ENCODE results near the gene DNAJB1. TPM values are rescaled to one million over a fixed set of nuclear protein-coding genes. Genes with fewer than 3 reads are reported as not detected.
"Not testable (repeated sequence)": the region's sequence is repeated elsewhere in the genome, so short reads cannot be mapped to it uniquely, and the experiment has no call there.

The DNAJB1 gene
- total RNA-seq, 2 experiments from 2014 or later: 48.1 to 49.5 TPM

DNA sequence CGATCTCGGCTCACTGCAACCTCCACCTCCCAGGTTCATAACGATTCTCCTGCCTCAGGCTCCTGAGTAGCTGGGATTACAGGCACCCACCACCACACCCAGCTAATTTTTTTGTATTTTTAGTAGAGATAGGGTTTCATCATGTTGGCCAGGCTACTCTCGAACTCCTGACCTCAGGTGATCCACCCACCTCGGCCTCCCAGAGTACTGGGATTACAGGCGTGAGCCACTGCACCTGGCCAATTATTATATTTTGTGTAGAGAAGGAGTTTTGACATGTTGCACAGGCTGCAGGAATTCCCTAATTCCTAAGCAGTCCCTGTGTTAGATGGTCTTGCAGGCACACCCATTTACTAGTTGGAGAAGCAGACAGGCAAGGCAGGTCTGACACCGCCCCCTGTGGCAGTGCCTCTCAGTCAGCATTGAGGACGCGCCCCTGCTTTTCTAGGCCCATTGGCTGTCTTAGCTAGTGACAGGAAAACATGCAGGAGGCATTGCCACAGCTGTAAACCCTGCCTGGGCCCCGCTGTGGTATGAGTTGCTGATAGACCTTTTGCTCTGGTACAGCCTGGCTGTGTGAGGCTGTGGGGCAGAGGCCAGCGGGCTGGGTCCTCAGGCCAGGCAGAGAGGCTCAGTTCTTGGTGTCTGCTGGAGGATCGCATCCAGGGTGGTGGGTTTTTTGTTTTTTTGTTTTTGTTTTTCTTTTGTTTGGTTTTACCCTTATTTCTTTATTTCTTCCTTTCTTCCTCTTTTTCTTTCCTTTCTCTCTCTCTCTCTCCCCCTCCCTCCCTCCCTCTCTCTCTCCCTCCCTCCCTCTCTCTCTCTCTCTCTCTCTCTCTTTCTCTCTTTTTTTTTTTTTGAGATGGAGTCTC lies 33.2 kb upstream of the DNAJB1 start:
- peak overlapping the region; percentile 82 for H3K27ac Mint-ChIP-seq
- CTCF ChIA-PET: interaction anchor here (0.6 to 2.5 kb wide), 8 partner anchors 13 to 1252 kb away, joined by 3 to 18 read pairs (median 4); partner anchors contain the start of genes DNAJB1 and NDUFB7
- not testable (repeated sequence) for H3K36me3 Mint-ChIP-seq (ENCODE audit: low read depth); H3K4me3 Mint-ChIP-seq; H3K9me3 Mint-ChIP-seq; H3K27me3 Mint-ChIP-seq (ENCODE audit: low read depth)
- intact Hi-C loops (cut with micrococcal nuclease): loop anchor here (2.0 kb wide), 1 partner anchor 45 kb away; no protein-coding TSS in a partner anchor
- H3K4me1 Mint-ChIP-seq (ENCODE audit: low read depth): peaks cover 55% of the 10 kb centered on the region
- peak; percentile 92 for DNase-seq

DNA sequence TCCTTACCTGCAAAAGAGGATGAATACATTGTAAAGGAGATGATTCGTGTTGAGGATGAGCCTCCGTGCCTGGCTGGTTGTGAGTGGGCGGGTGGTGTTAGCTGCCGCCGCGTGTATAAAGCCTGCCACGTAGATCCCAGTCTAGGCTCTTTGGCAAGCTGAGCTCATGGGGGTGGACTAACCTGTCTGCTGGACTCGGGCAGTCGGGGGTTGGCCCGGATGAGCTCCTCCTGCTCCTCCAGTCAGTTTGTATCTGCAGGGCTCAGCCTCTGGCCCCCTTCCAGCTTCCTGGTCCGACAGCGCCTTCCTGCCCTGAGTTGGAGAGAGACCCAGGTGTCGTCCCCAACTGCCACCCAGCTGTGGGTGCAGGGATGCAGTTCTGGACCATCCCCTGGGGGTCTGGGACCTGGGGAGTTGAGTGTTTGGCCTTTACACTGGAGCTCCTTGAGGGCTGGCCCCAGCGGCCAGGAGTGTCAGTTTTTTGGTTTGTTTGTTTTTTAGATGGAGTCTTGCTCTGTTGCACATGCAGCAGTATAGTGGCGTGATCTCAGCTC lies 32.1 kb upstream of the DNAJB1 start:
- CTCF ChIA-PET: interaction anchor here (0.6 to 2.5 kb wide), 5 partner anchors 12 to 424 kb away, joined by 3 to 18 read pairs (median 3); no protein-coding TSS in a partner anchor
- Mint-ChIP-seq H3K27ac (peak overlapping the region; percentile 1), H3K36me3 (ENCODE audit: low read depth) (peaks cover 5% of the 10 kb centered on the region), H3K4me1 (ENCODE audit: low read depth) (peaks cover 51% of the 10 kb centered on the region), H3K27me3 (ENCODE audit: low read depth) (no peaks in the 10 kb centered on the region), H3K4me3 (no peak overlapping the region), H3K9me3 (no peaks in the 10 kb centered on the region)
- intact Hi-C loops (cut with micrococcal nuclease): loop anchor here (2.0 kb wide), 1 partner anchor 43 kb away; no protein-coding TSS in a partner anchor
- DNase-seq: no peak

DNA sequence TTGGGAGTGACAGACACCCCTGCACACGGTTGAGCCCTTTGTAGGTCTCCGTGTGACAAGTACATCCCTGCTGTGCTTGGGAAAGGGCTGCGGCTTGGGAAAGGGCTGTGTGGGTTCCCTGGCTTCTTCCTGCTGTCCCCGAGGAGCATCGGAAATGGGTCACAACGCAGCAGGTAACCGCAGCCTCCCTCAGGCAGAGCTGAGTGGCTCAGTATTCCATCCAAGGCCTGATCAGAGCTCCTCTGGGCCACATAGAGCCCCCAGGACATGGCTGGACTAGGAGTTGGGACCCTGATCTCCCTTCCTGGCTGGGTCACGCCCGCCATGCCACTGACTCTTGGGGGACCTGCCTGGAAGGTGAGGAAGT lies 27.5 kb upstream of the DNAJB1 start:
- Mint-ChIP-seq H3K36me3 (ENCODE audit: low read depth) (peaks cover 7% of the 10 kb centered on the region), H3K9me3 (no peaks in the 10 kb centered on the region), H3K27me3 (ENCODE audit: low read depth) (no peaks in the 10 kb centered on the region), H3K4me1 (ENCODE audit: low read depth) (peaks cover 37% of the 10 kb centered on the region), H3K4me3 (no peak overlapping the region), H3K27ac (no peak overlapping the region)
- DNase-seq: no peak
- CTCF ChIA-PET: interaction anchor here (0.6 to 2.0 kb wide), 2 partner anchors 11 to 42 kb away, joined by 4 to 9 read pairs; no protein-coding TSS in a partner anchor
- intact Hi-C loops (cut with micrococcal nuclease): no loop called here

DNA sequence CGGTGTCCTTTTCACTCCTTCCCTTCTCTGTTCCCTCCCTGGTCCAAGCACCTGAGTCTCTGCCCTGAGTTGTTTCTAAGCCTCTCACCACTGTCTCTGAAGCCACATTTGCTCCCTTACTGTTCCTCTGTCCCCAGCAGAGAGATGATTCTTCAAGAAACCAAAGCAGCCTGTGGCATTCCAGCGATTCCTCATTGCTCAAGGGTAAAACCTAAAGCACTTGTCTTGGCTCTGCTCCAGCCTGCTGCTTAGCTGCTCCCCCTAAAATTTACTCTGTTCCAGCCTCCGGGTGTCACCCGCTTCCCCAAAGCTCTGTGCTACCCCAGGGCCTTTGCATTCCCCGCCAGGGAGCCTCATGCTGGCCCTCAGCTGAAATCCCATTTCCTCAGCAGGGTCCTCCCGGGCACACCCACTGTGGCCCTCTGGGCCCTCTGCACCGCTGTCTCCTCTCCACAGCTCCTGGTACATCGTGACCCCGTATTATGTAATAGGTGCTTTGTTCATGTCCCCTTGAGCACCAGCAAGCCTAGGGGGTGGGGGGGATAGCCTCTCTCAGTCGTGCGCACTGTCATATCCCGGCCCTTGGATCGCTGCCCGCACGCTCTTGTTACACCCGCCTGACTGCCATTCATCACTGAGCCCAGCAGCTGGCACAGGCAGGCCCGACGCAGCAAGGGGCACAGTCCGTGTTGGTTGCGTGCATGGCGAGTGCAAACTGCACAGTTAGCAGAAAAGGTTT lies 26.9 kb upstream of the DNAJB1 start:
- intact Hi-C loops (cut with micrococcal nuclease): no loop called here
- no peak for DNase-seq
- Mint-ChIP-seq H3K9me3 (no peaks in the 10 kb centered on the region), H3K4me3 (no peak overlapping the region), H3K4me1 (ENCODE audit: low read depth) (peaks cover 31% of the 10 kb centered on the region), H3K36me3 (ENCODE audit: low read depth) (peaks cover 7% of the 10 kb centered on the region), H3K27me3 (ENCODE audit: low read depth) (no peaks in the 10 kb centered on the region), H3K27ac (no peak overlapping the region)
- CTCF ChIA-PET: interaction anchor here (2.0 kb wide), 1 partner anchor 12 kb away, joined by 9 read pairs; no protein-coding TSS in a partner anchor

DNA sequence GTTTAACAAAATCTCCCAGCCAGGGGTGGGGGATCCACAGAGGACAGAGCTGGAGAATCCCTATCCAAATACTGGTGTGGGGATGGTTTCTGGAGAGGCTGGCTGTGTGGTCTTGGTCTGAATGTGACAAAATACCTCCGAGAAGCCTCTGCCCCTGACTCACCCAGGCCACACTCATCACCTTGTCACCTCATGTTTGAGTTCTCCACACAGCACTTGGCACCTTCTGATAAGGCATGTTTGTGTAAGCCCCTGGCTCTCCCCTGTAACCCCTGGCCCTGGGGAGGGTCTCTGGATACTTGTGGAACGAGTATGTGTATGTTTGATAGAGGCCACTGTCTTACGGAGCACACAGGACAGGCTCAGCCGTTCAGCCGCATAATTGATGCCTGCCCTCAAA lies 25.9 kb upstream of the DNAJB1 start:
- intact Hi-C loops (cut with micrococcal nuclease): no loop called here
- CTCF ChIA-PET: interaction anchor here (1.9 to 2.0 kb wide), 2 partner anchors 13 to 142 kb away, joined by 7 to 9 read pairs; no protein-coding TSS in a partner anchor
- no peak overlapping the region for H3K27ac Mint-ChIP-seq

DNA sequence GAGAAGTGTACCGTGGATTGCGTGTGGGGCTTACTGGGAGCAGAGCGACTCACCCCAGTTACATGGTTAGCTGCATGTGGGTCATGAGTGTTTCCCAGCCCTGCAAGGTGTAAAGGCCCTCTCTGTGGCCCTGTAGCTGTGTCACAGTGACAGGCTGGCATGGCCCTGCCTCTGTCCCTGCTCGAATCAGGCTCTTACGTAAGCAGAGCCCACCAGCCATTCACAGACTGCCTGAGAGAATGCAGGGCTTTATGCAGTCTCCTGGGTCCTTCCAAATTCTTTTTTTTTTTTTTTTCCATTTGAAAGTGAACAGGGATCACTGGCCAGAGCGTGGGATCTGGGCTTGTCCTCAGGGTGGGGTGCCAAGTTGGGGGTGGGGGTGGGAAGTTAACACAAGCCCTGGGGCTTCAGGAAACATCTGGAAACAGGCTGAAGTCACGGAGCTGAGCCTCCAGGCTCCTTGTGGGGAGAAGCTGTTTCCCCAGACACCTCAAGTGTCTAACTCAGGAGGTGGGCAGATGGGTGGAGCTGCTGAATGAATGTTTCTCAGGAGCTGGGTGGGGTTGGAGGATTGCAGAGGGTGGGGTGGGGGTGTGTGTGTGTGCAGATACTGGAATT lies 24.6 kb upstream of the DNAJB1 start:
- peaks cover 9% of the 10 kb centered on the region for H3K36me3 Mint-ChIP-seq (ENCODE audit: low read depth)
- H3K4me1 Mint-ChIP-seq (ENCODE audit: low read depth): peaks cover 41% of the 10 kb centered on the region
- no peak for DNase-seq
- CTCF ChIA-PET: interaction anchor here (1.0 to 1.9 kb wide), 2 partner anchors 14 to 144 kb away, joined by 3 to 7 read pairs; no protein-coding TSS in a partner anchor
- H3K27me3 Mint-ChIP-seq (ENCODE audit: low read depth): no peaks in the 10 kb centered on the region
- no peaks in the 10 kb centered on the region for H3K9me3 Mint-ChIP-seq
- no peak overlapping the region for H3K27ac Mint-ChIP-seq
- intact Hi-C loops (cut with micrococcal nuclease): no loop called here
- no peak overlapping the region for H3K4me3 Mint-ChIP-seq

More for the DNA sequence above, 25.9 kb upstream of the DNAJB1 start:
- Mint-ChIP-seq H3K27me3 (ENCODE audit: low read depth) (no peaks in the 10 kb centered on the region), H3K4me1 (ENCODE audit: low read depth) (peaks cover 35% of the 10 kb centered on the region), H3K36me3 (ENCODE audit: low read depth) (peaks cover 12% of the 10 kb centered on the region), H3K4me3 (no peak overlapping the region), H3K9me3 (no peaks in the 10 kb centered on the region)
- no peak for DNase-seq

DNA sequence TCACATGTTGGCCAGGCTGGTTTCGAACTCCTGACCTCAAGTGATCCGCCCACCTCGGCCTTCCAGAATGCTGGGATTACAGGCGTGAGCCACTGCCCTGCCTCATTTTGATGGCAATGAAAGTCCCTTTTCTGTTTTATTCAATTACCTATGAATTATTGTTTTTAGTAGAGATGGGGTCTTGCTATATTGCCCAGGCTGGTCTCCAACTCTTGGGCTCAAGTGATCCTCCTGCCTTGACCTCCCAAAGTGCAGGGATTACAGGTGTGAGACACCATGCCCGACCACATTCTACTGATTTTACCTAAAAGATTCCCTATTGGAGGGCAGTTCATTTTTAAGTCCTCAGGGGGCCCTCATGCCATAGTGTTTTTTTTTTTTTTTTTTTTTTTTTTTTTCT lies 23.8 kb upstream of the DNAJB1 start:
- H3K9me3 Mint-ChIP-seq; H3K27ac Mint-ChIP-seq; H3K27me3 Mint-ChIP-seq (ENCODE audit: low read depth); intact Hi-C loops (cut with micrococcal nuclease); H3K36me3 Mint-ChIP-seq (ENCODE audit: low read depth); CTCF ChIA-PET; H3K4me3 Mint-ChIP-seq; DNase-seq: not testable (repeated sequence)
- H3K4me1 Mint-ChIP-seq (ENCODE audit: low read depth): peaks cover 46% of the 10 kb centered on the region

DNA sequence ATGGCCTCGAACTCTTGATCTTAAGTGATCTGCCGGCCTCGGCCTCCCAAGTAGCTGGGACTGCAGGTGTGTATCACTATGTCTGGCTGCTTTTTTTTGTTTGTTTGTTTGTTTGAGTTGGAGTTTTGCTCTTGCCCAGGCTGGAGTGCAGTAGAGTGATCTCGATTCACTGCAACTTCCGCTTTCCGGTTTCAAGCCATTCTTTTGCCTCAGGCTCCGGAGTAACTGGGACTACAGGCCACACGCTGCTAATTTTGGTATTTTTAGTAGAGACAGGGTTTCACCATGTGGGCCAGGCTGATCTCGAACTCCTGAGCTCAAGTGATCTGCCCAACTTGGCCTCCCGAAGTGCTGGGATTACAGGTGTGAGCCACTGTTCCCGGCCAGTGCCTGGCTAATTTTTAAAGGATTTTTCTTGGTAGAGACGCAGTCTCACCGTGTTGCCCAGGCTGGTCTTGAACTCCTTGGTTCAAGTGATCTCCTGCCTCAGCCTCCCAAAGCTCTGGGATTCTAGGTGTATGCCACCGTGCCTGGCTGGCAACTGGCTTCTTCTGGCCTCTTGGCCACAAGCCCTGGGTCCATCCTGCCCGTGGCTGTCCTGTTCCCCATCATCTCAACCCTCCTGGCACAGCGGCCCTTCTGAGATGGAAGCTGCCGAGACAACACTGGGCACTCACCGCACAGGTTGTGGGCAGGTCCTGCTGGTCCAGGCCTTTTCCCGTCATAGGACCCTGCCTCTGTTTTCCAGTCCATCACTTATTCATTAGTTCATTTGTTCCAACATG lies 22.7 kb upstream of the DNAJB1 start:
- DNase-seq: no peak
- CTCF ChIA-PET: no interaction called here
- intact Hi-C loops (cut with micrococcal nuclease): no loop called here
- H3K36me3 Mint-ChIP-seq (ENCODE audit: low read depth): peaks cover 8% of the 10 kb centered on the region
- no peak overlapping the region for H3K27ac Mint-ChIP-seq
- no peaks in the 10 kb centered on the region for H3K9me3 Mint-ChIP-seq
- no peaks in the 10 kb centered on the region for H3K27me3 Mint-ChIP-seq (ENCODE audit: low read depth)
- H3K4me3 Mint-ChIP-seq: no peak overlapping the region
- H3K4me1 Mint-ChIP-seq (ENCODE audit: low read depth): peaks cover 49% of the 10 kb centered on the region

DNA sequence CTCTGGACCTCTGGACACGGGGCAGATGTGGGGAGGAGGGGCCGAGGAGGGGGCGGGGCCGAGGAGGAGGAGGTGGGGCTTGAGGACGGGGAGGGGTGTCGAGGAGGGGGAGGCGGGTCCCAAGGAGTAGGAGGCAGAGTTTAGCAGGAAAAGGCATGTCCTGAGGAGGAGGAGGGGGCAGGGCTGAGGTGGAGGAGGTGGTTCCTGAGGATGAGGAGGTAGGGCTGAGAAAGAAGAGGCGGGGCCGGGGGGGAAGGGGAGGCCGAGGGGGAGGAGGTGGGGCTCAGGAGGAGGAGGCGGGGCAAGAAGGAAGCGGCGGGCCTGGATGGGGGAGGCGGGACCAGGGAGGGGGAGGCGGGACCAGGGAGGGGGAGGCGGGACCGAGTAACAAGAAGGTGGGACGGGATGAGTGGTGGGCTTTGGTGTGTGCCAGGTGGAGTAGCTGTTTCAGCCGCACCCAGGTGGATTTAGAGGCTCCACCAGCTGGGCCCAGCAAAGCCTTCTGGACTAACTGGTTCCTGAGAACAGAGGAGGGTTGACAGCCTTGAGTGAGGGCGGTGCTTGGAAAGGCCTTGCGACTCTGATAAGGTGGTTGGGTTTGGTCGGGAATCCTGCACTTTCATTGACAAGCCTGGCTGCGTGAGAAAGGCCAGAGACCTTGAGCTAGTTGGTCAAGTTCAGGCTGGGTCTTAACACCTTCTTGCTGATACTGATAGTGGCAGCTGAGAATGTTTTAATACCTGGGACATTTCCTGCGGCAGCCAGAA lies 18.9 kb upstream of the DNAJB1 start:
- no peak overlapping the region for H3K4me3 Mint-ChIP-seq

DNA sequence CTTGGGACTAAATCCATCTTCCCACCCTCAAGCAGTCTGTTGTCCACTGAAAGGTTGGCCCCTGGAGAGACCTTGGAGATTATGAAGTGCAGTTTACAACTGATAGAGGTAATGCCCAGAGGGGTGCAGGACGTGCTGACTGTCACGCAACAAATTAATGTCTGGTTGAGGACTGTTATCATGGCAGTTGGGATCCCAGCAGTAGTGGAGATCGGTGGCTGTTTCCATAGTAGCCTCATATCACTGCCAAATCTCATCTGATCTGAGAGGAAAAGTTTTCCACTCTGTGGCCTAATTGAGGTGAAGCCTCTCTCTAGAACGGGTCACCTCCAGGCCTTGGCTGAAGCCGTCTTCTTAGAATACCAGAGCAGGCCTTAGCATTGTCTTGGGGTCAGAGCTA lies 15.3 kb upstream of the DNAJB1 start:
- no peak for DNase-seq
- H3K36me3 Mint-ChIP-seq (ENCODE audit: low read depth): peaks cover 4% of the 10 kb centered on the region
- peaks cover 58% of the 10 kb centered on the region for H3K4me1 Mint-ChIP-seq (ENCODE audit: low read depth)
- no peak overlapping the region for H3K27ac Mint-ChIP-seq
- CTCF ChIA-PET: interaction anchor here (0.7 to 2.1 kb wide), 2 partner anchors 17 to 23 kb away, joined by 3 to 10 read pairs; no protein-coding TSS in a partner anchor
- H3K27me3 Mint-ChIP-seq (ENCODE audit: low read depth): no peaks in the 10 kb centered on the region
- intact Hi-C loops (cut with micrococcal nuclease): no loop called here
- no peak overlapping the region for H3K4me3 Mint-ChIP-seq
- no peaks in the 10 kb centered on the region for H3K9me3 Mint-ChIP-seq

More for the DNA sequence above, 18.9 kb upstream of the DNAJB1 start:
- peak; percentile 75 for DNase-seq
- Mint-ChIP-seq H3K9me3 (no peaks in the 10 kb centered on the region), H3K4me1 (ENCODE audit: low read depth) (peaks cover 46% of the 10 kb centered on the region), H3K27ac (no peak overlapping the region), H3K36me3 (ENCODE audit: low read depth) (peaks cover 9% of the 10 kb centered on the region), H3K27me3 (ENCODE audit: low read depth) (no peaks in the 10 kb centered on the region)
- CTCF ChIA-PET: interaction anchor here (0.9 to 2.7 kb wide), 3 partner anchors 14 to 150 kb away, joined by 3 to 11 read pairs (median 4); no protein-coding TSS in a partner anchor
- intact Hi-C loops (cut with micrococcal nuclease): no loop called here

DNA sequence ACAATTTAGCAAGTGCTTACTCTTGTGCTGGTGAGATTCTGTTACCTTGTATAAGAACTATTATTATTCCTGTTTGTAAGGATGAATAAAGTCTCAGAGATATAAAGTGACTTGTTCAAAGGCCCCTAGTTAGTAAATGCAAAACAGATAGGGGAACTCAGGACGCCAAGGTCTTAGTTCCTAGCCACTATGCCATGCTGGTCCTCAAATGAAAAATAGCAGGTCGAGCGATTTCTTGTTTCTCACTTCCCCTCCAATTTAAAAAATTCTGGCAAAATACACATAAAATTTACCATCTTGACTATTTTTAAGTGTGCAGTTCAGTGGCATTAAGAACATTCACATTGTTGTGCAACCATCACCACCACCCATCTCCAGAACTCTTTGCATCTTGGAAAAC lies 12.3 kb upstream of the DNAJB1 start:
- peaks cover 4% of the 10 kb centered on the region for H3K36me3 Mint-ChIP-seq (ENCODE audit: low read depth)
- peak overlapping the region; percentile 65 for H3K27ac Mint-ChIP-seq
- intact Hi-C loops (cut with micrococcal nuclease): no loop called here
- peak overlapping the region; percentile 63 for H3K4me3 Mint-ChIP-seq
- CTCF ChIA-PET: no interaction called here
- no peak for DNase-seq
- H3K4me1 Mint-ChIP-seq (ENCODE audit: low read depth): peaks cover 48% of the 10 kb centered on the region
- no peaks in the 10 kb centered on the region for H3K9me3 Mint-ChIP-seq
- no peaks in the 10 kb centered on the region for H3K27me3 Mint-ChIP-seq (ENCODE audit: low read depth)
